Mammary epithelial cell (primary cell): Measurements from ENCODE around the gene NOS3.

Experiments
- CTCF ChIP-seq, 2 donors: IDR thresholded peaks in 1 of 2; conservative IDR thresholded peaks in 1 of 2; 2 replicates each; pipeline ENCODE4 v1.5.1; 2011 to 2012; ENCODE audit warnings: inconsistent platforms in 2 of 2, low read length in 2 of 2, mild to moderate bottlenecking in 2 of 2, control low read depth in 1 of 2, low read depth in 1 of 2; ENCODE audit not compliant: insufficient read depth in 1 of 2; ENCODE audit errors: extremely low read depth in 1 of 2
- EZH2 ChIP-seq: IDR thresholded peaks from 2 replicates; pipeline ENCODE4 v1.6.1; 2012; ENCODE audit warnings: low read length, inconsistent platforms, borderline replicate concordance

- TF ChIP-seq CTCF (conservative IDR thresholded peaks at IDR 0.05 in 1 of 2, IDR thresholded peaks at IDR 0.05 in 1 of 2; ENCODE audit: extremely low read depth in 1 of 2, insufficient read depth in 1 of 2, low read depth in 1 of 2, low read length in 2 of 2) (no peak), EZH2 (no peak)
Observed at GRCh38 chr7:151016942-151017341, 26.1 kb downstream of the NOS3 start.
